ENCODE data around the gene EOLA1.
"Not testable (repeated sequence)": the region's sequence is repeated elsewhere in the genome, so short reads cannot be mapped to it uniquely, and the experiment has no call there.

Gene EOLA1

GRCh38 chrX:149506349-149506748 is 34.5 kb upstream of the EOLA1 start:
- ATAC-seq (no peak), DNase-seq (no peak)
- peak overlapping the region in 1 of 2 donors; percentile 40 for H3K27ac Mint-ChIP-seq
- H3K9me3 Mint-ChIP-seq = no peaks in the 10 kb centered on the region
- H3K4me1 Mint-ChIP-seq = peaks cover 42% of the 10 kb centered on the region
- no peak overlapping the region for H3K4me3 Mint-ChIP-seq
- no peaks in the 10 kb centered on the region for H3K27me3 Mint-ChIP-seq

- H3K9me3 Mint-ChIP-seq = no peaks in the 10 kb centered on the region
Observed at GRCh38 chrX:149508467-149508866, 32.3 kb upstream of the EOLA1 start.

GRCh38 chrX:149510386-149510785 is 30.4 kb upstream of the EOLA1 start:
- ATAC-seq (no peak), DNase-seq (no peak)
- H3K4me3 Mint-ChIP-seq = no peak overlapping the region
- H3K27ac Mint-ChIP-seq = no peak overlapping the region
- no peaks in the 10 kb centered on the region for H3K9me3 Mint-ChIP-seq
- H3K27me3 Mint-ChIP-seq = no peaks in the 10 kb centered on the region
- H3K4me1 Mint-ChIP-seq = peaks cover 37% of the 10 kb centered on the region

More at GRCh38 chrX:149508467-149508866, 32.3 kb upstream of the EOLA1 start:
- peaks cover 36% of the 10 kb centered on the region for H3K4me1 Mint-ChIP-seq
- H3K4me3 Mint-ChIP-seq = no peak overlapping the region
- H3K27ac Mint-ChIP-seq = no peak overlapping the region
- no peak for ATAC-seq
- no peak for DNase-seq
- no peaks in the 10 kb centered on the region for H3K27me3 Mint-ChIP-seq

- ATAC-seq (no peak), DNase-seq (no peak)
- no peak overlapping the region for H3K4me3 Mint-ChIP-seq
- peaks cover 37% of the 10 kb centered on the region for H3K4me1 Mint-ChIP-seq
- no peaks in the 10 kb centered on the region for H3K9me3 Mint-ChIP-seq
- H3K27ac Mint-ChIP-seq = no peak overlapping the region
- H3K27me3 Mint-ChIP-seq = no peaks in the 10 kb centered on the region
Observed at GRCh38 chrX:149511081-149511480, 29.7 kb upstream of the EOLA1 start.

- ATAC-seq = peak; percentile 81
- peaks cover 46% of the 10 kb centered on the region for H3K4me1 Mint-ChIP-seq
- H3K27ac Mint-ChIP-seq = peak overlapping the region; percentile 12 to 40
- DNase-seq = peak; percentile 45 to 57
- peak overlapping the region in 1 of 2 donors; percentile 32 for H3K4me3 Mint-ChIP-seq
- no peaks in the 10 kb centered on the region for H3K9me3 Mint-ChIP-seq
- peaks cover 6% of the 10 kb centered on the region for H3K27me3 Mint-ChIP-seq
Observed at GRCh38 chrX:149512225-149512885, 28.5 kb upstream of the EOLA1 start.

GRCh38 chrX:149513825-149514428 is 26.9 kb upstream of the EOLA1 start:
- Mint-ChIP-seq H3K27me3 (peaks cover 10% of the 10 kb centered on the region), H3K4me3 (no peak overlapping the region), H3K4me1 (peaks cover 47% of the 10 kb centered on the region), H3K27ac (no peak overlapping the region), H3K9me3 (no peaks in the 10 kb centered on the region)
- ATAC-seq (peak; percentile 44), DNase-seq (no peak)

- ATAC-seq (no peak), DNase-seq (no peak)
- no peaks in the 10 kb centered on the region for H3K9me3 Mint-ChIP-seq
- H3K4me3 Mint-ChIP-seq = peak overlapping the region in 1 of 2 donors; percentile 4
- peaks cover 32% of the 10 kb centered on the region for H3K27me3 Mint-ChIP-seq
- no peak overlapping the region for H3K27ac Mint-ChIP-seq
- peaks cover 51% of the 10 kb centered on the region for H3K4me1 Mint-ChIP-seq
Observed at GRCh38 chrX:149515954-149516602, 24.7 kb upstream of the EOLA1 start.

GRCh38 chrX:149516604-149517003 is 24.2 kb upstream of the EOLA1 start:
- peaks cover 56% of the 10 kb centered on the region for H3K4me1 Mint-ChIP-seq
- ATAC-seq (no peak), DNase-seq (no peak)
- peaks cover 33% of the 10 kb centered on the region for H3K27me3 Mint-ChIP-seq
- H3K9me3 Mint-ChIP-seq = no peaks in the 10 kb centered on the region
- H3K27ac Mint-ChIP-seq = peak overlapping the region in 1 of 2 donors; percentile 27
- no peak overlapping the region for H3K4me3 Mint-ChIP-seq

GRCh38 chrX:149517308-149517707 is 23.5 kb upstream of the EOLA1 start:
- H3K27ac Mint-ChIP-seq = no peak overlapping the region
- no peak overlapping the region for H3K4me3 Mint-ChIP-seq
- H3K9me3 Mint-ChIP-seq = no peaks in the 10 kb centered on the region
- no peak for DNase-seq
- H3K4me1 Mint-ChIP-seq = peaks cover 61% of the 10 kb centered on the region
- peaks cover 33% of the 10 kb centered on the region for H3K27me3 Mint-ChIP-seq
- no peak for ATAC-seq

- H3K9me3 Mint-ChIP-seq = no peaks in the 10 kb centered on the region
- ATAC-seq (no peak), DNase-seq (no peak)
- peaks cover 58% of the 10 kb centered on the region for H3K4me1 Mint-ChIP-seq
- H3K27ac Mint-ChIP-seq = no peak overlapping the region
- no peak overlapping the region for H3K4me3 Mint-ChIP-seq
- H3K27me3 Mint-ChIP-seq = peaks cover 33% of the 10 kb centered on the region
Observed at GRCh38 chrX:149518236-149518635, 22.6 kb upstream of the EOLA1 start.

- Mint-ChIP-seq H3K4me3 (peak overlapping the region in 1 of 2 donors; percentile 29), H3K27me3 (peaks cover 33% of the 10 kb centered on the region), H3K4me1 (peaks cover 49% of the 10 kb centered on the region)
- not testable (repeated sequence) for ATAC-seq, H3K27ac Mint-ChIP-seq, H3K9me3 Mint-ChIP-seq, DNase-seq
Observed at GRCh38 chrX:149520636-149521277, 20.1 kb upstream of the EOLA1 start.

- Mint-ChIP-seq H3K9me3 (no peaks in the 10 kb centered on the region), H3K4me3 (peak overlapping the region; percentile 29 to 59), H3K4me1 (peaks cover 49% of the 10 kb centered on the region), H3K27me3 (peaks cover 33% of the 10 kb centered on the region), H3K27ac (no peak overlapping the region)
- ATAC-seq = no peak
- DNase-seq = no peak
Observed at GRCh38 chrX:149521438-149521837, 19.4 kb upstream of the EOLA1 start.

- no peak for ATAC-seq
- no peak overlapping the region for H3K4me3 Mint-ChIP-seq
- H3K27me3 Mint-ChIP-seq = peaks cover 27% of the 10 kb centered on the region
- peaks cover 42% of the 10 kb centered on the region for H3K4me1 Mint-ChIP-seq
- no peak overlapping the region for H3K27ac Mint-ChIP-seq
- DNase-seq = no peak
- H3K9me3 Mint-ChIP-seq = no peaks in the 10 kb centered on the region
Observed at GRCh38 chrX:149522916-149523315, 17.9 kb upstream of the EOLA1 start.

- H3K27me3 Mint-ChIP-seq, H3K9me3 Mint-ChIP-seq, H3K27ac Mint-ChIP-seq: not testable (repeated sequence)
- DNase-seq (peak; percentile 43 to 79), ATAC-seq (peak; percentile 94)
- Mint-ChIP-seq H3K4me3 (peak overlapping the region; percentile 35 to 72), H3K4me1 (peaks cover 38% of the 10 kb centered on the region)
Observed at GRCh38 chrX:149525389-149525788, 15.4 kb upstream of the EOLA1 start.

GRCh38 chrX:149525903-149526302 is 14.9 kb upstream of the EOLA1 start:
- H3K27ac Mint-ChIP-seq = peak overlapping the region; percentile 87 to 92
- ATAC-seq = peak; percentile 70
- peaks cover 33% of the 10 kb centered on the region for H3K4me1 Mint-ChIP-seq
- DNase-seq = peak in 1 of 2 donors; percentile 30
- not testable (repeated sequence) for H3K9me3 Mint-ChIP-seq, H3K27me3 Mint-ChIP-seq
- H3K4me3 Mint-ChIP-seq = peak overlapping the region; percentile 35 to 72

Data from stimulated activated naive CD8-positive, alpha-beta T cell treated with anti-CD3 and anti-CD28 coated beads, Interleukin-15, amount 100 ng/mL, for 72 hours (primary cell).